NCI-H1694 (cell line): ENCODE measurements around the gene UGT1A7.
"Not testable (repeated sequence)": the region's sequence is repeated elsewhere in the genome, so short reads cannot be mapped to it uniquely, and the experiment has no call there.

Source experiments
- DNase-seq: peaks from one replicate; lab custom pipeline; 2025; lab: John Stamatoyannopoulos, UW

Gene UGT1A7

GRCh38 chr2:233680361-233681045 is 1.2 kb upstream of the UGT1A7 start:
- no peak for DNase-seq

- DNase-seq = no peak
Observed at GRCh38 chr2:233684640-233685039, 2.9 kb downstream of the UGT1A7 start.

- DNase-seq = no peak
Observed at GRCh38 chr2:233686928-233687327, 5.2 kb downstream of the UGT1A7 start.

- no peak for DNase-seq
Observed at GRCh38 chr2:233688341-233688740, 6.6 kb downstream of the UGT1A7 start.

- DNase-seq = no peak
Observed at GRCh38 chr2:233689031-233689430, 7.3 kb downstream of the UGT1A7 start.

- DNase-seq = no peak
Observed at GRCh38 chr2:233689501-233689900, 7.8 kb downstream of the UGT1A7 start.

GRCh38 chr2:233690444-233690843 is 8.7 kb downstream of the UGT1A7 start:
- no peak for DNase-seq

- no peak for DNase-seq
Observed at GRCh38 chr2:233691443-233692433, 10.0 kb downstream of the UGT1A7 start.

- DNase-seq = no peak
Observed at GRCh38 chr2:233692648-233693047, 10.9 kb downstream of the UGT1A7 start, which contains the start of gene UGT1A6. Gene UGT1A6, plus strand, starts transcription at chr2:233692890. Its CDS starts 115 bp downstream, at chr2:233693005.

- DNase-seq = no peak
Observed at GRCh38 chr2:233693963-233694362, 12.3 kb downstream of the UGT1A7 start.

- DNase-seq = no peak
Observed at GRCh38 chr2:233698740-233699139, 17.0 kb downstream of the UGT1A7 start.

GRCh38 chr2:233699424-233700027 is 17.8 kb downstream of the UGT1A7 start:
- no peak for DNase-seq

GRCh38 chr2:233700028-233700635 is 18.4 kb downstream of the UGT1A7 start:
- DNase-seq = no peak

GRCh38 chr2:233700842-233701241 is 19.1 kb downstream of the UGT1A7 start:
- DNase-seq = not testable (repeated sequence)

- DNase-seq = no peak
Observed at GRCh38 chr2:233702238-233702637, 20.5 kb downstream of the UGT1A7 start.

GRCh38 chr2:233705911-233706506 is 24.3 kb downstream of the UGT1A7 start:
- no peak for DNase-seq

- no peak for DNase-seq
Observed at GRCh38 chr2:233706720-233707119, 25.0 kb downstream of the UGT1A7 start.

- no peak for DNase-seq
Observed at GRCh38 chr2:233707940-233708644, 26.4 kb downstream of the UGT1A7 start.

GRCh38 chr2:233708942-233709341 is 27.2 kb downstream of the UGT1A7 start:
- no peak for DNase-seq

- DNase-seq = peak; percentile 56
Observed at GRCh38 chr2:233711312-233712008, 29.8 kb downstream of the UGT1A7 start.
